OCI-LY7 (cell line): ENCODE measurements around the gene CSHL1.

Source experiments
- CTCF ChIP-seq: fragments of 200-600 bp; sonication (generic); conservative IDR thresholded peaks from 2 replicates; pipeline ENCODE4 v1.5.1; 2014; ENCODE audit warnings: mild to moderate bottlenecking, antibody characterized with exemption, low read length, moderate library complexity, mixed read lengths
- EZH2phosphoT487 ChIP-seq: fragments of 200-600 bp; sonication (generic); IDR thresholded peaks from 2 replicates; pipeline ENCODE4 v1.6.1; 2018; ENCODE audit warnings: low read depth, borderline replicate concordance, mild to moderate bottlenecking, mixed run types, antibody characterized with exemption, low read length, moderate library complexity, mixed read lengths

GRCh38 chr17:63916566-63917185 is 5.6 kb upstream of the CSHL1 start:
- TF ChIP-seq CTCF (no peak), EZH2phosphoT487 (no peak)
